ENCODE results near the gene LIMS2.
A peak's percentile ranks its signal among the peaks of the same experiment; 100 is the strongest.

LIMS2 gene

DNA sequence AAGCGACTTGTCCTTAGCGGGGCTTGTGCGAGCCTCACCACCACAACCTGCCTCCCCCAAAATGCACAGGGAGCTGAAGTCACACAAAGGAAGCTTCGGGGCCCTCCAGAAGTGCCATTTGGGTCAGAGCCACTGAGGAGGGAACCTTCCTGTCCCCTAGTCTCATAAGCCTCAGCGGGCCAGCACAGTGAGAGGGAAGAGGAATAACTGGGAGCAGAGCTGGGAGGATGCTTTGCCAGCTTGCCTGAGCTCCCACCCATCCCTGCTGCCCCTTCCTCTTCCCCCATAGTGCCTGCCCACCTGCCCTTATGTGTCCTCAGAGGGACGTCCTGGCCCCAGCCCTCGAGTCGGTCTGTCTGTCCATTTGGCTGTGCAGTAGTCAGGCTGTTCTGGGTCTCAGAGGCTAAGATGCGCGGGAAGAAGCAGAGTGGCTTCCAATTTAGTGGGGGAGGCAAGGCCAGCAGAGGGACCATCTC is 81.2 kb downstream of the LIMS2 start:
- H3K4me3 ChIP-seq (ENCODE audit: low read length): no peak overlapping the region
- TF ChIP-seq, protein P1, sequence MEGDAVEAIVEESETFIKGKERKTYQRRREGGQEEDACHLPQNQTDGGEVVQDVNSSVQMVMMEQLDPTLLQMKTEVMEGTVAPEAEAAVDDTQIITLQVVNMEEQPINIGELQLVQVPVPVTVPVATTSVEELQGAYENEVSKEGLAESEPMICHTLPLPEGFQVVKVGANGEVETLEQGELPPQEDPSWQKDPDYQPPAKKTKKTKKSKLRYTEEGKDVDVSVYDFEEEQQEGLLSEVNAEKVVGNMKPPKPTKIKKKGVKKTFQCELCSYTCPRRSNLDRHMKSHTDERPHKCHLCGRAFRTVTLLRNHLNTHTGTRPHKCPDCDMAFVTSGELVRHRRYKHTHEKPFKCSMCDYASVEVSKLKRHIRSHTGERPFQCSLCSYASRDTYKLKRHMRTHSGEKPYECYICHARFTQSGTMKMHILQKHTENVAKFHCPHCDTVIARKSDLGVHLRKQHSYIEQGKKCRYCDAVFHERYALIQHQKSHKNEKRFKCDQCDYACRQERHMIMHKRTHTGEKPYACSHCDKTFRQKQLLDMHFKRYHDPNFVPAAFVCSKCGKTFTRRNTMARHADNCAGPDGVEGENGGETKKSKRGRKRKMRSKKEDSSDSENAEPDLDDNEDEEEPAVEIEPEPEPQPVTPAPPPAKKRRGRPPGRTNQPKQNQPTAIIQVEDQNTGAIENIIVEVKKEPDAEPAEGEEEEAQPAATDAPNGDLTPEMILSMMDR (IDR thresholded peaks at IDR 0.05; ENCODE audit: insufficient read depth, low read depth, low read length, missing control alignments): no peak
- no peak for DNase-seq (ENCODE audit: low read depth)

DNA sequence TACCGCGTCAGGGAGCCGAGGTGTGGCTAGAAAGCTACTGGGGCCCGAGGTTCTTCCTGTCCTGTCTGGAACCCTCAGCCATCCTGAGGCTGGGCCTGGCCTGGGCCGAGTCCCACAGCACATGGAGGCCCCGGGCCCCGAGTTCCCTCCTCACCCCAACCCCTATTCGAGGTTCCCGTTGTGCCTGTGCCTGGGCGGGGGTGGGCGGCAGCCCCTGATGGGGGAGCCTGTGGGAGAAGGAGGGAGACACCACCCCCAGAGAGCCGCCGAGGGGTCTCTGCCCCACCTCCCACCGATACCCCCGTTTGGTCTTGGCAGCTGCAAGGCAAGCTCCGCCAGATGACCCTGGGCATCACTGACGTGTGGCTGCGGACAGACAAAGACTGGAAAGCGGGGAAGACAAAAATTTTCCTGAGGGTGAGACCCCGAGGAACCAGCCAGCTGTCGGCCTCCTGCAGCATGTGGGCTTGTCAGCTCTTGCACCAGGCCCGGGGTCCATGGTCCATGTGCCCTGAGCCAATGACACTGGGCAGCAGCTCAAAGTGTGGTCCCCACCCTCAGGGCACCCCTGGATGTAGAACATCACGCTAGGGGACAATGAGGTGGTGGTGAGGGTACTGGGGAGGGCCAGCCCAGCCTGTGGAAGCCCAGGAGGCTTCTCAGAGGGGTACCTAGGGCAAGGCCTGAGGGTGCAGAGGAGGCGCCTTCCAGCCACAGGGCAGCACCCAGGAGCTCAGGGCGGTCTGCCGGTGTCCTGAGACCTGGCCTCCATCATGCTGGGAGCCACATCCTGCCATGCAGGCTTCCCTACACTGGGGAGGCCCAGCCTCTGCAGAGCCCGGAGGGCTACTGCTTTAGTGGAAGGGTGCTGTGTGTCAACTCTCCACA is 81.9 kb downstream of the LIMS2 start:
- no peak for DNase-seq (ENCODE audit: low read depth)
- H3K4me3 ChIP-seq (ENCODE audit: low read length): no peak overlapping the region
- TF ChIP-seq, protein P1 (IDR thresholded peaks at IDR 0.05; ENCODE audit: insufficient read depth, low read depth, low read length, missing control alignments): no peak

DNA sequence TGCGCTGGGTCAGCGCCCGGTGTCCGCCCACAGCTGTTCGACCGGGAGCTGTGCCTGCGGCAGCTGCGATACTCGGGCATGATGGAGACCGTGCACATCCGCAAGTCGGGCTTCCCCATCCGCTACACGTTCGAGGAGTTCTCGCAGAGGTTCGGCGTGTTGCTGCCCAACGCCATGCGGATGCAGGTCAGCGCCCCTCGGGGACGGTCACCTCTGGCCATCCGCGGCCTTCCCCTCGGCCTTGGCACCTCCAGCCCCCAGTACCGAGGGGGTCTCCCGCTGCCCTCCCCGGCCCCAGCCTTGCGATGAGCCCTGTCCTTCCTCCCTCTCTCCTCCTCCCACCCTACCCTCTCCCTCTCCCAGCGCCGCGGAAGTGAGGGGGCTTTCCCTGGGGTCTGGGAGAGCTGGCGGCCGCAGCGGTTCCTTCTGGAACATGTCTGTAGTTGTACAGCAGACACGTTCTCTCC is 82.5 kb downstream of the LIMS2 start:
- DNase-seq (ENCODE audit: low read depth): no peak
- H3K4me3 ChIP-seq (ENCODE audit: low read length): no peak overlapping the region
- TF ChIP-seq, protein P1 (IDR thresholded peaks at IDR 0.05; ENCODE audit: insufficient read depth, low read depth, low read length, missing control alignments): no peak

DNA sequence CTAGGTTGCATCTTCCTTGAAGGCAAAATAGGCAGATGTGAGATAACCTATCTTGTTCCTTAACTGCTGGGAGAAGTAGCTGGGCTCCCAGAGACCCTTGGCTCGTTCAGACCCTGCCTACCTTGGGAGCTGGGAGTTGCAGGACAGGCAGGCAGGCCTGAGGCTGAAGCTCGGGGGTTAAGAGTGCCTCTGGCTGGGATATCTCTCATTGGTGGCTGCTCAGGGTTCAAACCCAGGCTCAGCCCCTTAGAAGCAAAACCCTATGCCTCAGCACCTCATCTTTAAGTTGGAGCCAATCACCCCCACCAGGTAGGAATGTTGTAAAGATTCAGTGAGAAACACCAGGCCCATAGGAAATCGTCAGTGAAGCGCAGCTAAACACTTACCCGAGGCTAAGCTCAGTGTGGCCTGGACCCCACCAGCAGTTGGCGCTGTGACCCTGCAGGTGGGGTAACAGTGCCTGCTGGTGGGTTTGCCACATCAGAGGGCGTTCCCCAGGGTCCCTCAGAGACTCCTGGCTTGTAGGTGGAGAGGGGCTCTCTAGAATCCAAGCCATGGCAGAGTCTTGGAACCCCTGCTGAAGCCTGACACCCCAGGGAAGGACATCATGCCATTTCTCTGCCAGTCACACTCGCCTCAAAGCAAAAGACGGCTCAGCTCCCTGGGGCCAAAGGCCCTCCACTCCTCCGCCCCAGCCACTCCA is 84.0 kb downstream of the LIMS2 start:
- no peak overlapping the region for H3K4me3 ChIP-seq (ENCODE audit: low read length)
- peak; percentile 61 for DNase-seq (ENCODE audit: low read depth)
- TF ChIP-seq, protein P1 (IDR thresholded peaks at IDR 0.05; ENCODE audit: insufficient read depth, low read depth, low read length, missing control alignments): peak; percentile 85

DNA sequence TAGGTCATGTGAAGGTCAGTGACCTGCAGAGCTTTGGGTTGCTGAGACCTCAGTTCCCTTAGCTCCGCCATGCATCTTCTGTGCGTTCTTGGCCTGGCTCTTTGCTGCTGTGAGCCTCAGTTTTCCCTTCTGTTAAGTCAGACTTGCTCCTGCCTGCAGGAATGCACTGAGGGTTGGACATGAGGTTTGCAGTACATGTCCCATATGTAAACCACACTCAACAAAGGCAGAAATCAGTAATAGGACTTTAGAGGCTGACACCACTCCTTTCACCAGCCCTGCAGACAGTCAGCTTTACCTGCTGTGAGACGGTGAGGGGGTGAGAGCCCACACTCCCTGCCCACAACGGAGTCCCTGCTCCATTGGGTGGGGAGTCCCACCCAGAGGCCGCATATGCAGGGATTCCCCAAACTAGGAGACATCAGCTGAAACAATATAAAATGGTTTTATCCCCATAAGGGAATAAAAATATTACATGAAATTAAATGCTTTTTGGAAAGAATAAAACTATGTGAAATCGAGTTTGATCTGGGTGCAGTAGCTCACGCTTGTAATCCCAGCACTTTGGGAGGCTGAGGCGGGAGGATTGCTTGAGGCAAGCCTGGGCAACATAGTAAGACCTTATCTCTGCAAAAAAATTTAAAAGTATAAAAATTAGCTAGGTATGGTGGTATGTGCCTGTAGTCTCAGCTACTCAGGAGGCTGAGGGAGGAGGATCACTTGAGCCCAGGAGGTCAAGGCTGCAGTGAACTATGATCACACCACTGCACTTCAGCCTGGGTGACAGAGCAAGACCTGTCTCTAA is 84.7 kb downstream of the LIMS2 start:
- H3K4me3 ChIP-seq (ENCODE audit: low read length): no peak overlapping the region
- no peak for DNase-seq (ENCODE audit: low read depth)
- TF ChIP-seq, protein P1 (IDR thresholded peaks at IDR 0.05; ENCODE audit: insufficient read depth, low read depth, low read length, missing control alignments): no peak

DNA sequence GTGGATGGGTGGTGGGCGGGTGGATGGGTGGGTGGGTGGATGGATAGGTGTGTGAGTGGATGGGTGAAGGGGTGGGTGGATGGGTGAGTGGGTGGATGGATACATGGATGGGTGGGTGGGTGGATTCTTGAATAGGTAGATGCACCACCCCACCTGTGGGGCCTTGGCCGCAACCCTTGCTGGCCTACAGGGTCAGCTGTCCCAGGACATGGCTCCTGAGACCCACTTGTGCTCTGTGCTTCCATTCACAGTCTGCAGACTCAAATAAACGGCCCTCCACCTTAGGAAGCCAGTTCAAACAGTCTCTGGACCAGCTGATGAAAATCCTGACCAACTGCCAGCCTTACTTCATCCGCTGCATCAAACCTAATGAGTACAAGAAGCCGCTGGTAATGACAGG is 85.5 kb downstream of the LIMS2 start:
- no peak for DNase-seq (ENCODE audit: low read depth)
- TF ChIP-seq, protein P1 (IDR thresholded peaks at IDR 0.05; ENCODE audit: insufficient read depth, low read depth, low read length, missing control alignments): no peak
- no peak overlapping the region for H3K4me3 ChIP-seq (ENCODE audit: low read length)
